GM23338 (cell line): ENCODE results near the gene AGBL4. TPM values are rescaled to one million over a fixed set of nuclear protein-coding genes. Genes with fewer than 3 reads are reported as not detected.

Experiments used
- ATAC-seq: fragments of 200-7000 bp; cut with Tn5 transposase; 3 replicates; pipeline ENCODE4 v1.9.1; 2020
- DNase-seq: peaks from one replicate; pipeline ENCODE4 v3.0.0-alpha.2; 2015; ENCODE audit warnings: low spot score
- H2AFZ ChIP-seq: fragments of 200-600 bp; sonication (generic); 2 replicates; pipeline ENCODE4 v1.8.0; 2016; ENCODE audit warnings: antibody characterized with exemption, mild to moderate bottlenecking, moderate library complexity
- H3F3A ChIP-seq: fragments of 200-600 bp; sonication (generic); replicated peaks from 2 replicates; pipeline ENCODE4 v1.8.0; 2017; ENCODE audit warnings: antibody characterized with exemption, mixed run types, low read depth
- H3K27ac ChIP-seq: fragments of 200-600 bp; sonication (generic); 2 replicates; pipeline ENCODE4 v1.6.1; 2016; ENCODE audit warnings: low read depth
- H3K27me3 ChIP-seq: fragments of 200-600 bp; sonication (generic); 2 replicates; pipeline ENCODE4 v1.8.0; 2016; ENCODE audit warnings: mild to moderate bottlenecking, mixed run types, moderate library complexity; ENCODE audit not compliant: insufficient read depth
- H3K36me3 ChIP-seq: fragments of 200-600 bp; sonication (generic); 2 replicates; pipeline ENCODE4 v1.8.0; 2016; ENCODE audit warnings: mild to moderate bottlenecking; ENCODE audit not compliant: insufficient read depth
- H3K4me1 ChIP-seq: fragments of 200-600 bp; sonication (generic); 2 replicates; pipeline ENCODE4 v1.8.0; 2016; ENCODE audit warnings: mild to moderate bottlenecking, moderate library complexity; ENCODE audit not compliant: insufficient read depth
- H3K4me2 ChIP-seq: fragments of 200-600 bp; sonication (generic); 2 replicates; pipeline ENCODE4 v1.7.1; 2017; ENCODE audit warnings: mixed run types
- H3K4me3 ChIP-seq: fragments of 200-600 bp; sonication (generic); 2 replicates; pipeline ENCODE4 v1.6.1; 2016; ENCODE audit warnings: mixed run types
- H3K79me2 ChIP-seq: fragments of 200-600 bp; sonication (generic); replicated peaks from 2 replicates; pipeline ENCODE4 v1.8.0; 2017; ENCODE audit warnings: mild to moderate bottlenecking; ENCODE audit not compliant: insufficient read depth
- H3K9me2 ChIP-seq: fragments of 200-600 bp; sonication (generic); 2 replicates; pipeline ENCODE4 v1.8.0; 2017; ENCODE audit not compliant: insufficient read depth
- H4K20me1 ChIP-seq: fragments of 200-600 bp; sonication (generic); replicated peaks from 2 replicates; pipeline ENCODE4 v1.8.0; 2017; ENCODE audit warnings: mild to moderate bottlenecking; ENCODE audit not compliant: insufficient read depth
- H3K27ac Mint-ChIP-seq: 2 replicates; pipeline ENCODE4 v1.8.0; 2020; ENCODE audit warnings: inconsistent platforms, mild to moderate bottlenecking, moderate library complexity, mixed read lengths
- H3K27me3 Mint-ChIP-seq: 3 replicates; pipeline ENCODE4 v1.8.0; 2022; ENCODE audit warnings: low read depth, mild to moderate bottlenecking, moderate library complexity, mixed read lengths, inconsistent platforms; ENCODE audit not compliant: insufficient read depth, poor library complexity
- H3K36me3 Mint-ChIP-seq: 3 replicates; pipeline ENCODE4 v1.8.0; 2021; ENCODE audit warnings: low read depth, mild to moderate bottlenecking, inconsistent platforms, moderate library complexity, mixed read lengths
- H3K4me1 Mint-ChIP-seq: 3 replicates; pipeline ENCODE4 v1.8.0; 2020; ENCODE audit warnings: mild to moderate bottlenecking, inconsistent platforms, mixed read lengths
- H3K4me3 Mint-ChIP-seq: 3 replicates; pipeline ENCODE4 v1.8.0; 2021; ENCODE audit warnings: moderate library complexity, mild to moderate bottlenecking, inconsistent platforms, mixed read lengths
- H3K9me3 Mint-ChIP-seq: 3 replicates; pipeline ENCODE4 v1.8.0; 2020; ENCODE audit warnings: moderate library complexity, mild to moderate bottlenecking, inconsistent platforms, mixed read lengths
- CREB1 ChIP-seq: fragments of 250-450 bp; sonication (Bioruptor Pico); IDR thresholded peaks from 2 replicates; pipeline ENCODE4 v1.5.0; 2020; ENCODE audit warnings: low read depth, mild to moderate bottlenecking, moderate library complexity
- CTCF ChIP-seq, 2 experiments: fragments of 200-600 bp in 1 of 2; sonication (generic) in 1 of 2; conservative IDR thresholded peaks; 2 replicates each; pipeline versions ENCODE4 v1.5.1 to v1.6.1; 2016 to 2017; ENCODE audit warnings: antibody characterized with exemption in 2 of 2, low read depth in 2 of 2, mild to moderate bottlenecking in 2 of 2, moderate library complexity in 1 of 2
- EZH2 ChIP-seq: fragments of 200-600 bp; sonication (generic); IDR thresholded peaks from one replicate; pipeline ENCODE4 v1.8.0; 2017; ENCODE audit warnings: antibody characterized with exemption, mild to moderate bottlenecking, low read depth; ENCODE audit not compliant: unreplicated experiment
- EZH2phosphoT487 ChIP-seq: fragments of 200-600 bp; sonication (generic); IDR thresholded peaks from one replicate; pipeline ENCODE4 v1.8.1; 2018; ENCODE audit warnings: antibody characterized with exemption; ENCODE audit not compliant: unreplicated experiment
- JUNB ChIP-seq: IDR thresholded peaks from one replicate; pipeline ENCODE4 v1.6.1; 2016; ENCODE audit warnings: antibody characterized with exemption; ENCODE audit not compliant: unreplicated experiment
- NANOG ChIP-seq: IDR thresholded peaks from 2 replicates; pipeline ENCODE4 v1.6.1; 2016; ENCODE audit warnings: antibody characterized with exemption, borderline replicate concordance
- POLR2AphosphoS5 ChIP-seq: IDR thresholded peaks from 2 replicates; pipeline ENCODE4 v1.6.1; 2016; ENCODE audit warnings: antibody characterized with exemption, low read depth
- STAT1 ChIP-seq: IDR thresholded peaks from one replicate; pipeline ENCODE4 v1.6.1; 2016; ENCODE audit warnings: antibody characterized with exemption; ENCODE audit not compliant: unreplicated experiment
- ZNF114 ChIP-seq: fragments of 250-450 bp; sonication (Bioruptor Pico); IDR thresholded peaks from 2 replicates; pipeline ENCODE4 v1.5.0; 2020; ENCODE audit warnings: mild to moderate bottlenecking, moderate library complexity
- ZNF331 ChIP-seq: fragments of 250-450 bp; sonication (Bioruptor Pico); IDR thresholded peaks from 2 replicates; pipeline ENCODE4 v1.5.0; 2020; ENCODE audit warnings: low read depth, mild to moderate bottlenecking, moderate library complexity
- polyA plus RNA-seq: library from polyadenylated mRNA; unstranded; fragments of >200 nt; fragmentation: Nextera tagmentation; extraction: Ambion mirVana; gene quantifications from 2 replicates; pipeline ENCODE4 v1.2.1, GENCODE V29; 2016
- total RNA-seq: library from RNA; depleted of rRNA; stranded (reverse); fragments of >200 nt; shearing (Covaris generic); gene quantifications from 2 replicates; pipeline ENCODE4 v1.2.3, GENCODE V29; 2014
- TF ChIP-seq, protein P1 (sequence below): fragments of 250-450 bp; sonication (Bioruptor Pico); IDR thresholded peaks from 2 replicates; pipeline ENCODE4 v1.5.0; 2020; ENCODE audit warnings: mild to moderate bottlenecking, moderate library complexity
- TF ChIP-seq, protein P2 (sequence below): IDR thresholded peaks from one replicate; pipeline ENCODE4 v1.6.1; 2018; ENCODE audit warnings: antibody characterized with exemption; ENCODE audit not compliant: unreplicated experiment
- TF ChIP-seq, protein P3 (sequence below): IDR thresholded peaks from 2 replicates; pipeline ENCODE4 v1.6.1; 2016; ENCODE audit warnings: antibody characterized with exemption

AGBL4 gene
- total and polyA plus RNA-seq, 2 experiments from 2014 or later, result 0.91 to 1.5 TPM

- Histone ChIP-seq H3K4me2 (no peak overlapping the region), H3K79me2 (no peaks in the 10 kb centered on the region), H3K27me3 (no peaks in the 10 kb centered on the region), H2AFZ (no peak overlapping the region), H3K36me3 (no peaks in the 10 kb centered on the region), H3K27ac (no peak overlapping the region), H4K20me1 (no peaks in the 10 kb centered on the region), H3F3A (no peaks in the 10 kb centered on the region), H3K9me2 (0 out of 2 replicates have a peak, but pooled peaks cover 5% of the 10 kb centered on the region), H3K4me1 (no peaks in the 10 kb centered on the region), H3K4me3 (no peak overlapping the region)
- TF ChIP-seq CREB1 (CRISPR knock-in tag) (no peak), EZH2 (no peak), ZNF331 (CRISPR knock-in tag) (no peak), JUNB (no peak), EZH2phosphoT487 (no peak), ZNF114 (no peak), STAT1 (no peak), POLR2AphosphoS5 (no peak), CTCF (conservative IDR thresholded peaks at IDR 0.05; ENCODE audit: low read depth in 2 of 2) (no peak), NANOG (no peak)
- TF ChIP-seq, protein P1, sequence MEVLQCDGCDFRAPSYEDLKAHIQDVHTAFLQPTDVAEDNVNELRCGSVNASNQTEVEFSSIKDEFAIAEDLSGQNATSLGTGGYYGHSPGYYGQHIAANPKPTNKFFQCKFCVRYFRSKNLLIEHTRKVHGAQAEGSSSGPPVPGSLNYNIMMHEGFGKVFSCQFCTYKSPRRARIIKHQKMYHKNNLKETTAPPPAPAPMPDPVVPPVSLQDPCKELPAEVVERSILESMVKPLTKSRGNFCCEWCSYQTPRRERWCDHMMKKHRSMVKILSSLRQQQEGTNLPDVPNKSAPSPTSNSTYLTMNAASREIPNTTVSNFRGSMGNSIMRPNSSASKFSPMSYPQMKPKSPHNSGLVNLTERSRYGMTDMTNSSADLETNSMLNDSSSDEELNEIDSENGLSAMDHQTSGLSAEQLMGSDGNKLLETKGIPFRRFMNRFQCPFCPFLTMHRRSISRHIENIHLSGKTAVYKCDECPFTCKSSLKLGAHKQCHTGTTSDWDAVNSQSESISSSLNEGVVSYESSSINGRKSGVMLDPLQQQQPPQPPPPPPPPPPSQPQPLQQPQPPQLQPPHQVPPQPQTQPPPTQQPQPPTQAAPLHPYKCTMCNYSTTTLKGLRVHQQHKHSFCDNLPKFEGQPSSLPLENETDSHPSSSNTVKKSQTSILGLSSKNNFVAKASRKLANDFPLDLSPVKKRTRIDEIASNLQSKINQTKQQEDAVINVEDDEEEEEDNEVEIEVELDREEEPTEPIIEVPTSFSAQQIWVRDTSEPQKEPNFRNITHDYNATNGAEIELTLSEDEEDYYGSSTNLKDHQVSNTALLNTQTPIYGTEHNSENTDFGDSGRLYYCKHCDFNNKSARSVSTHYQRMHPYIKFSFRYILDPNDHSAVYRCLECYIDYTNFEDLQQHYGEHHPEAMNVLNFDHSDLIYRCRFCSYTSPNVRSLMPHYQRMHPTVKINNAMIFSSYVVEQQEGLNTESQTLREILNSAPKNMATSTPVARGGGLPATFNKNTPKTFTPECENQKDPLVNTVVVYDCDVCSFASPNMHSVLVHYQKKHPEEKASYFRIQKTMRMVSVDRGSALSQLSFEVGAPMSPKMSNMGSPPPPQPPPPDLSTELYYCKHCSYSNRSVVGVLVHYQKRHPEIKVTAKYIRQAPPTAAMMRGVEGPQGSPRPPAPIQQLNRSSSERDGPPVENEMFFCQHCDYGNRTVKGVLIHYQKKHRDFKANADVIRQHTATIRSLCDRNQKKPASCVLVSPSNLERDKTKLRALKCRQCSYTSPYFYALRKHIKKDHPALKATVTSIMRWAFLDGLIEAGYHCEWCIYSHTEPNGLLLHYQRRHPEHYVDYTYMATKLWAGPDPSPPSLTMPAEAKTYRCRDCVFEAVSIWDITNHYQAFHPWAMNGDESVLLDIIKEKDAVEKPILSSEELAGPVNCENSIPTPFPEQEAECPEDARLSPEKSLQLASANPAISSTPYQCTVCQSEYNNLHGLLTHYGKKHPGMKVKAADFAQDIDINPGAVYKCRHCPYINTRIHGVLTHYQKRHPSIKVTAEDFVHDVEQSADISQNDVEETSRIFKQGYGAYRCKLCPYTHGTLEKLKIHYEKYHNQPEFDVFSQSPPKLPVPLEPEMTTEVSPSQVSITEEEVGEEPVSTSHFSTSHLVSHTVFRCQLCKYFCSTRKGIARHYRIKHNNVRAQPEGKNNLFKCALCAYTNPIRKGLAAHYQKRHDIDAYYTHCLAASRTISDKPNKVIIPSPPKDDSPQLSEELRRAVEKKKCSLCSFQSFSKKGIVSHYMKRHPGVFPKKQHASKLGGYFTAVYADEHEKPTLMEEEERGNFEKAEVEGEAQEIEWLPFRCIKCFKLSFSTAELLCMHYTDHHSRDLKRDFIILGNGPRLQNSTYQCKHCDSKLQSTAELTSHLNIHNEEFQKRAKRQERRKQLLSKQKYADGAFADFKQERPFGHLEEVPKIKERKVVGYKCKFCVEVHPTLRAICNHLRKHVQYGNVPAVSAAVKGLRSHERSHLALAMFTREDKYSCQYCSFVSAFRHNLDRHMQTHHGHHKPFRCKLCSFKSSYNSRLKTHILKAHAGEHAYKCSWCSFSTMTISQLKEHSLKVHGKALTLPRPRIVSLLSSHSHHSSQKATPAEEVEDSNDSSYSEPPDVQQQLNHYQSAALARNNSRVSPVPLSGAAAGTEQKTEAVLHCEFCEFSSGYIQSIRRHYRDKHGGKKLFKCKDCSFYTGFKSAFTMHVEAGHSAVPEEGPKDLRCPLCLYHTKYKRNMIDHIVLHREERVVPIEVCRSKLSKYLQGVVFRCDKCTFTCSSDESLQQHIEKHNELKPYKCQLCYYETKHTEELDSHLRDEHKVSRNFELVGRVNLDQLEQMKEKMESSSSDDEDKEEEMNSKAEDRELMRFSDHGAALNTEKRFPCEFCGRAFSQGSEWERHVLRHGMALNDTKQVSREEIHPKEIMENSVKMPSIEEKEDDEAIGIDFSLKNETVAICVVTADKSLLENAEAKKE, result no peak
- TF ChIP-seq, protein P2, sequence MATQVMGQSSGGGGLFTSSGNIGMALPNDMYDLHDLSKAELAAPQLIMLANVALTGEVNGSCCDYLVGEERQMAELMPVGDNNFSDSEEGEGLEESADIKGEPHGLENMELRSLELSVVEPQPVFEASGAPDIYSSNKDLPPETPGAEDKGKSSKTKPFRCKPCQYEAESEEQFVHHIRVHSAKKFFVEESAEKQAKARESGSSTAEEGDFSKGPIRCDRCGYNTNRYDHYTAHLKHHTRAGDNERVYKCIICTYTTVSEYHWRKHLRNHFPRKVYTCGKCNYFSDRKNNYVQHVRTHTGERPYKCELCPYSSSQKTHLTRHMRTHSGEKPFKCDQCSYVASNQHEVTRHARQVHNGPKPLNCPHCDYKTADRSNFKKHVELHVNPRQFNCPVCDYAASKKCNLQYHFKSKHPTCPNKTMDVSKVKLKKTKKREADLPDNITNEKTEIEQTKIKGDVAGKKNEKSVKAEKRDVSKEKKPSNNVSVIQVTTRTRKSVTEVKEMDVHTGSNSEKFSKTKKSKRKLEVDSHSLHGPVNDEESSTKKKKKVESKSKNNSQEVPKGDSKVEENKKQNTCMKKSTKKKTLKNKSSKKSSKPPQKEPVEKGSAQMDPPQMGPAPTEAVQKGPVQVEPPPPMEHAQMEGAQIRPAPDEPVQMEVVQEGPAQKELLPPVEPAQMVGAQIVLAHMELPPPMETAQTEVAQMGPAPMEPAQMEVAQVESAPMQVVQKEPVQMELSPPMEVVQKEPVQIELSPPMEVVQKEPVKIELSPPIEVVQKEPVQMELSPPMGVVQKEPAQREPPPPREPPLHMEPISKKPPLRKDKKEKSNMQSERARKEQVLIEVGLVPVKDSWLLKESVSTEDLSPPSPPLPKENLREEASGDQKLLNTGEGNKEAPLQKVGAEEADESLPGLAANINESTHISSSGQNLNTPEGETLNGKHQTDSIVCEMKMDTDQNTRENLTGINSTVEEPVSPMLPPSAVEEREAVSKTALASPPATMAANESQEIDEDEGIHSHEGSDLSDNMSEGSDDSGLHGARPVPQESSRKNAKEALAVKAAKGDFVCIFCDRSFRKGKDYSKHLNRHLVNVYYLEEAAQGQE, result no peak
- TF ChIP-seq, protein P3, sequence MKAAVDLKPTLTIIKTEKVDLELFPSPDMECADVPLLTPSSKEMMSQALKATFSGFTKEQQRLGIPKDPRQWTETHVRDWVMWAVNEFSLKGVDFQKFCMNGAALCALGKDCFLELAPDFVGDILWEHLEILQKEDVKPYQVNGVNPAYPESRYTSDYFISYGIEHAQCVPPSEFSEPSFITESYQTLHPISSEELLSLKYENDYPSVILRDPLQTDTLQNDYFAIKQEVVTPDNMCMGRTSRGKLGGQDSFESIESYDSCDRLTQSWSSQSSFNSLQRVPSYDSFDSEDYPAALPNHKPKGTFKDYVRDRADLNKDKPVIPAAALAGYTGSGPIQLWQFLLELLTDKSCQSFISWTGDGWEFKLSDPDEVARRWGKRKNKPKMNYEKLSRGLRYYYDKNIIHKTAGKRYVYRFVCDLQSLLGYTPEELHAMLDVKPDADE, result no peak
- peaks cover 92% of the 10 kb centered on the region for H3K9me3 Mint-ChIP-seq
- H3K4me3 Mint-ChIP-seq, result no peak overlapping the region
- H3K27me3 Mint-ChIP-seq, result no peaks in the 10 kb centered on the region
- no peak overlapping the region for H3K27ac Mint-ChIP-seq
- H3K4me1 Mint-ChIP-seq, result no peaks in the 10 kb centered on the region
- no peak for ATAC-seq
- no peak for DNase-seq
- H3K36me3 Mint-ChIP-seq, result peaks cover 3% of the 10 kb centered on the region; the same call in 2 of the 3 replicates
These were observed 995.4 kb downstream of the AGBL4 start for GRCh38 chr1:49028396-49028795.
